Activated T-cell treated with anti-CD3 and anti-CD28 coated beads for 4 hours (primary cell): Measurements from ENCODE around the gene MAGI2.

ENCODE experiments used
- DNase-seq: peaks from one replicate; pipeline ENCODE4 v3.0.0-alpha.2; 2020

The MAGI2 gene

GRCh38 chr7:78703391-78703790 is 750.1 kb downstream of the MAGI2 start:
- no peak for DNase-seq

GRCh38 chr7:78702770-78703169 is 750.7 kb downstream of the MAGI2 start:
- no peak for DNase-seq

- no peak for DNase-seq
Observed at GRCh38 chr7:78695826-78696225, 757.6 kb downstream of the MAGI2 start.

GRCh38 chr7:78691584-78691983 is 761.9 kb downstream of the MAGI2 start:
- no peak for DNase-seq

- no peak for DNase-seq
Observed at GRCh38 chr7:78690174-78690573, 763.3 kb downstream of the MAGI2 start.

- DNase-seq: no peak
Observed at GRCh38 chr7:78688376-78688775, 765.1 kb downstream of the MAGI2 start.

- no peak for DNase-seq
Observed at GRCh38 chr7:78686189-78686588, 767.3 kb downstream of the MAGI2 start.

- DNase-seq: no peak
Observed at GRCh38 chr7:78684201-78684600, 769.3 kb downstream of the MAGI2 start.

GRCh38 chr7:78683566-78683965 is 769.9 kb downstream of the MAGI2 start:
- no peak for DNase-seq

GRCh38 chr7:78679112-78679876 is 774.2 kb downstream of the MAGI2 start:
- no peak for DNase-seq

GRCh38 chr7:78677391-78677790 is 776.1 kb downstream of the MAGI2 start:
- DNase-seq: no peak

- DNase-seq: no peak
Observed at GRCh38 chr7:78675511-78675910, 778.0 kb downstream of the MAGI2 start.

GRCh38 chr7:78673272-78673671 is 780.2 kb downstream of the MAGI2 start:
- DNase-seq: no peak

- DNase-seq: no peak
Observed at GRCh38 chr7:78662939-78663338, 790.5 kb downstream of the MAGI2 start.

- no peak for DNase-seq
Observed at GRCh38 chr7:78649976-78650375, 803.5 kb downstream of the MAGI2 start.

- no peak for DNase-seq
Observed at GRCh38 chr7:78649236-78649635, 804.2 kb downstream of the MAGI2 start.

- no peak for DNase-seq
Observed at GRCh38 chr7:78642751-78643150, 810.7 kb downstream of the MAGI2 start.

GRCh38 chr7:78638364-78638763 is 815.1 kb downstream of the MAGI2 start:
- no peak for DNase-seq

- DNase-seq: no peak
Observed at GRCh38 chr7:78636727-78637126, 816.7 kb downstream of the MAGI2 start.

GRCh38 chr7:78635026-78635793 is 818.3 kb downstream of the MAGI2 start:
- no peak for DNase-seq

GRCh38 chr7:78634093-78634492 is 819.4 kb downstream of the MAGI2 start:
- DNase-seq: no peak

- no peak for DNase-seq
Observed at GRCh38 chr7:78620920-78621319, 832.5 kb downstream of the MAGI2 start.

GRCh38 chr7:78616539-78616938 is 836.9 kb downstream of the MAGI2 start:
- DNase-seq: no peak

GRCh38 chr7:78609281-78609680 is 844.2 kb downstream of the MAGI2 start:
- DNase-seq: no peak
